ENCODE results near the gene IFI6. TPM values are rescaled to one million over a fixed set of nuclear protein-coding genes. Genes with fewer than 3 reads are reported as not detected.

IFI6 gene
- total and polyA plus RNA-seq, 2 of the 4 experiments (the other 2 are of a cell fraction): 7.3 to 16.8 TPM

- Histone ChIP-seq H3K56ac (ENCODE audit: extremely low read depth, insufficient read depth, low read length) (no peak overlapping the region), H2AK5ac (ENCODE audit: low read depth, low read length) (no peak overlapping the region), H3K4me2 (ENCODE audit: low read depth, low read length) (no peak overlapping the region), H3K27me3 (ENCODE audit: control insufficient read depth, insufficient read depth, low read length) (peaks cover 18% of the 10 kb centered on the region), H2BK20ac (ENCODE audit: low read depth, low read length) (no peak overlapping the region), H3K4ac (ENCODE audit: low read depth, low read length) (no peak overlapping the region), H3K36me3 (ENCODE audit: control insufficient read depth, insufficient read depth, low read length) (no peaks in the 10 kb centered on the region), H3K79me1 (ENCODE audit: low read depth in 1 of 2, low read length in 2 of 2) (no peaks in the 10 kb centered on the region), H3K23ac (ENCODE audit: low read depth, low read length) (no peak overlapping the region), H3K4me3 (ENCODE audit: insufficient read depth, low read depth, low read length) (no peak overlapping the region), H2BK120ac (ENCODE audit: low read depth, low read length) (no peak overlapping the region), H3K9me3 (ENCODE audit: control insufficient read depth, insufficient read depth, low read length) (no peaks in the 10 kb centered on the region), H4K8ac (ENCODE audit: low read depth in 2 of 2, low read length in 2 of 2) (no peak overlapping the region), H2BK15ac (ENCODE audit: low read depth, low read length) (no peak overlapping the region), H3K9me1 (ENCODE audit: insufficient read depth, low read length) (no peaks in the 10 kb centered on the region; the same call in 1 of the 2 replicates), H2BK5ac (ENCODE audit: low read depth, low read length, poor library complexity, severe bottlenecking) (no peak overlapping the region), H3K27ac (ENCODE audit: insufficient read depth, low read length) (no peak overlapping the region), H2AK9ac (replicated peaks; ENCODE audit: low read depth, low read length, poor library complexity) (no peak overlapping the region), H3K9ac (ENCODE audit: low read depth, low read length) (no peak overlapping the region), H4K91ac (ENCODE audit: insufficient read depth, low read depth, low read length) (no peak overlapping the region), H4K5ac (ENCODE audit: low read depth, low read length) (no peak overlapping the region), H3K18ac (ENCODE audit: low read depth, low read length) (no peak overlapping the region), H3K14ac (replicated peaks; ENCODE audit: low read depth, low read length) (no peak overlapping the region), H4K20me1 (ENCODE audit: insufficient read depth, low read length) (no peaks in the 10 kb centered on the region), H2AFZ (replicated peaks; ENCODE audit: low read length, poor library complexity) (peak overlapping the region; percentile 54), H3K4me1 (ENCODE audit: control insufficient read depth, insufficient read depth, low read length) (no peaks in the 10 kb centered on the region)
- ATAC-seq (ENCODE audit: low read depth) (no peak), DNase-seq (peak; percentile 58)
- dilution Hi-C loops (cut with HindIII; ENCODE audit: low sequenced_read_pairs, unreplicated experiment) (no loop called here), intact Hi-C loops (cut with micrococcal nuclease) (no loop called here), in situ Hi-C loops (cut with MboI; ENCODE audit: low sequenced_read_pairs) (no loop called here)
- POLR2A ChIA-PET (ENCODE audit: unreplicated experiment): no interaction called here
- WGBS, 2 experiments (ENCODE audit: extremely low coverage in 2 of 2, insufficient read length in 1 of 2): 6% methylated on average over 3 of the region's 7 CpGs; no CpG with 5 or more reads in 1 of the 2 experiments
- CTCF ChIA-PET: interaction anchor here (1.8 kb wide), 1 partner anchor 14 kb away, joined by 5 read pairs; no protein-coding TSS in a partner anchor
- no TSS peak for BruUV-seq (replicated peaks)
- no peak for TF ChIP-seq MAFK (IDR thresholded peaks at IDR 0.05; ENCODE audit: low read depth, low read length)
- TF ChIP-seq SMC3 (IDR thresholded peaks at IDR 0.05; ENCODE audit: low read depth, low read length): no peak
- no peak for TF ChIP-seq NFE2L2 (IDR thresholded peaks at IDR 0.05; ENCODE audit: low read depth, low read length)
- no peak for TF ChIP-seq CEBPB (IDR thresholded peaks at IDR 0.05; ENCODE audit: low read depth, low read length)
- no peak for TF ChIP-seq USF2 (IDR thresholded peaks at IDR 0.05; ENCODE audit: low read depth, low read length)
- TF ChIP-seq CTCF (conservative IDR thresholded peaks at IDR 0.05; ENCODE audit: low read depth, low read length): no peak
- no peak for TF ChIP-seq RAD21 (IDR thresholded peaks at IDR 0.05; ENCODE audit: low read length)
- TF ChIP-seq BHLHE40 (IDR thresholded peaks at IDR 0.05; ENCODE audit: low read depth, low read length): no peak
- TF ChIP-seq CHD1 (IDR thresholded peaks at IDR 0.05; ENCODE audit: low read depth, low read length): no peak
- TF ChIP-seq POLR2A (IDR thresholded peaks at IDR 0.05; ENCODE audit: low read depth, low read length): no peak
- no peak for TF ChIP-seq RFX5 (IDR thresholded peaks at IDR 0.05; ENCODE audit: low read depth, low read length)
- TF ChIP-seq ELK1 (IDR thresholded peaks at IDR 0.05; ENCODE audit: borderline replicate concordance, low read depth, low read length): no peak
- TF ChIP-seq RCOR1 (IDR thresholded peaks at IDR 0.05; ENCODE audit: insufficient replicate concordance, low read length): no peak
- no peak for TF ChIP-seq FOS (IDR thresholded peaks at IDR 0.05; ENCODE audit: low read depth, low read length)
- TF ChIP-seq MAZ (IDR thresholded peaks at IDR 0.05; ENCODE audit: borderline replicate concordance, low read depth, low read length): no peak
These were observed 50.7 kb downstream of the IFI6 start for GRCh38 chr1:27621051-27621920.
